IMR-90 (cell line): ENCODE measurements around the gene GPR82. TPM values are rescaled to one million over a fixed set of nuclear protein-coding genes. Genes with fewer than 3 reads are reported as not detected.

Source experiments
- ATAC-seq: fragments of 200-7000 bp; cut with Tn5 transposase; 2 replicates; pipeline ENCODE4 v1.9.1; 2020; ENCODE audit warnings: low read depth, mild to moderate bottlenecking, moderate library complexity
- BruUV-seq: library from RNA; stranded (reverse); fragments of 400-500 nt; replicated peaks from 2 replicates; lab custom pipeline; 2021; lab: Mats Ljungman, UMichigan
- CTCF ChIA-PET: fragments of 300-600 bp; formaldehyde crosslinking; extraction: SDS; loops from one replicate; lab custom pipeline; 2021; ENCODE audit warnings: antibody characterized with exemption; lab: Yijun Ruan, JAX
- POLR2A ChIA-PET: fragments of 300-600 bp; sonication (Branson Sonifier 250); formaldehyde crosslinking; loops from one replicate; lab custom pipeline; 2022; ENCODE audit warnings: antibody characterized with exemption; ENCODE audit not compliant: unreplicated experiment; lab: Charles Lee
- DNase-seq: peaks from one replicate; pipeline ENCODE4 v3.0.0; 2013
- H2AFZ ChIP-seq: replicated peaks from 2 replicates; pipeline ENCODE3; 2013; ENCODE audit warnings: low read length, mild to moderate bottlenecking; ENCODE audit not compliant: poor library complexity
- H2AK5ac ChIP-seq: 2 replicates; pipeline ENCODE4 v1.6.1; 2013; ENCODE audit warnings: low read depth, low read length, inconsistent platforms
- H2AK9ac ChIP-seq: replicated peaks from 2 replicates; pipeline ENCODE3; 2013; ENCODE audit warnings: mild to moderate bottlenecking, low read depth, low read length, moderate library complexity; ENCODE audit not compliant: poor library complexity
- H2BK120ac ChIP-seq: 2 replicates; pipeline ENCODE4 v1.6.1; 2013; ENCODE audit warnings: low read depth, low read length, inconsistent platforms
- H2BK15ac ChIP-seq: 3 replicates; pipeline ENCODE4 v1.6.1; 2013; ENCODE audit warnings: low read depth, low read length, inconsistent platforms
- H2BK20ac ChIP-seq: 2 replicates; pipeline ENCODE4 v1.6.1; 2013; ENCODE audit warnings: low read depth, mild to moderate bottlenecking, inconsistent platforms, low read length, moderate library complexity
- H2BK5ac ChIP-seq: 2 replicates; pipeline ENCODE4 v1.6.1; 2013; ENCODE audit warnings: mild to moderate bottlenecking, low read depth, low read length, inconsistent platforms; ENCODE audit not compliant: poor library complexity, severe bottlenecking
- H3K14ac ChIP-seq: replicated peaks from 2 replicates; pipeline ENCODE4 v1.6.1; 2013; ENCODE audit warnings: low read depth, low read length, inconsistent platforms
- H3K18ac ChIP-seq: 2 replicates; pipeline ENCODE4 v1.6.1; 2013; ENCODE audit warnings: low read depth, low read length, control low read depth
- H3K23ac ChIP-seq: 2 replicates; pipeline ENCODE4 v1.6.1; 2013; ENCODE audit warnings: low read depth, low read length, inconsistent platforms
- H3K27ac ChIP-seq: 2 replicates; pipeline ENCODE4 v1.5.1; 2013; ENCODE audit warnings: mild to moderate bottlenecking, control low read depth, low read length; ENCODE audit not compliant: insufficient read depth
- H3K27me3 ChIP-seq: 2 replicates; pipeline ENCODE4 v1.6.1; 2013; ENCODE audit warnings: low read length; ENCODE audit not compliant: control insufficient read depth, insufficient read depth
- H3K36me3 ChIP-seq: 2 replicates; pipeline ENCODE4 v1.6.1; 2013; ENCODE audit warnings: low read length, mixed read lengths; ENCODE audit not compliant: control insufficient read depth, insufficient read depth
- H3K4ac ChIP-seq: 2 replicates; pipeline ENCODE4 v1.6.1; 2013; ENCODE audit warnings: low read depth, low read length, inconsistent platforms
- H3K4me1 ChIP-seq: 2 replicates; pipeline ENCODE4 v1.6.1; 2013; ENCODE audit warnings: low read length, mixed read lengths; ENCODE audit not compliant: control insufficient read depth, insufficient read depth
- H3K4me2 ChIP-seq: 2 replicates; pipeline ENCODE4 v1.6.1; 2013; ENCODE audit warnings: low read depth, mild to moderate bottlenecking, control low read depth, low read length, moderate library complexity
- H3K4me3 ChIP-seq: 2 replicates; pipeline ENCODE4 v1.5.1; 2013; ENCODE audit warnings: low read depth, mild to moderate bottlenecking, control low read depth, low read length, moderate library complexity; ENCODE audit not compliant: insufficient read depth
- H3K56ac ChIP-seq: 2 replicates; pipeline ENCODE4 v1.6.1; 2013; ENCODE audit warnings: low read length, inconsistent platforms; ENCODE audit not compliant: insufficient read depth; ENCODE audit errors: extremely low read depth
- H3K79me1 ChIP-seq, 2 experiments: 2 replicates each; pipeline ENCODE4 v1.6.1; 2013; ENCODE audit warnings: low read length in 2 of 2, inconsistent platforms in 1 of 2, low read depth in 1 of 2
- H3K9ac ChIP-seq: 2 replicates; pipeline ENCODE4 v1.6.1; 2013; ENCODE audit warnings: low read depth, low read length, control low read depth
- H3K9me1 ChIP-seq: 2 replicates; pipeline ENCODE4 v1.6.1; 2013; ENCODE audit warnings: low read length, inconsistent platforms; ENCODE audit not compliant: insufficient read depth
- H3K9me3 ChIP-seq: 2 replicates; pipeline ENCODE4 v1.6.1; 2013; ENCODE audit warnings: low read length; ENCODE audit not compliant: control insufficient read depth, insufficient read depth
- H4K20me1 ChIP-seq: 2 replicates; pipeline ENCODE4 v1.6.1; 2013; ENCODE audit warnings: low read length, inconsistent platforms; ENCODE audit not compliant: insufficient read depth
- H4K5ac ChIP-seq: 2 replicates; pipeline ENCODE4 v1.6.1; 2013; ENCODE audit warnings: mild to moderate bottlenecking, low read depth, low read length, control low read depth
- H4K8ac ChIP-seq, 2 experiments: 2 replicates each; pipeline ENCODE4 v1.6.1; 2013; ENCODE audit warnings: low read depth in 2 of 2, low read length in 2 of 2, control low read depth in 1 of 2, inconsistent platforms in 1 of 2
- H4K91ac ChIP-seq: 2 replicates; pipeline ENCODE4 v1.6.1; 2013; ENCODE audit warnings: low read depth, low read length, inconsistent platforms; ENCODE audit not compliant: insufficient read depth
- BHLHE40 ChIP-seq: fragments of 150-350 bp; IDR thresholded peaks from 2 replicates; pipeline ENCODE4 v1.6.1; 2016; ENCODE audit warnings: mild to moderate bottlenecking, low read depth, low read length
- CEBPB ChIP-seq: IDR thresholded peaks from 2 replicates; pipeline ENCODE4 v1.6.1; 2012; ENCODE audit warnings: low read depth, low read length, improper control_type of control experiment
- CHD1 ChIP-seq: IDR thresholded peaks from 2 replicates; pipeline ENCODE4 v1.6.1; 2012; ENCODE audit warnings: low read depth, low read length, improper control_type of control experiment
- CTCF ChIP-seq: conservative IDR thresholded peaks from 2 replicates; pipeline ENCODE4 v1.5.1; 2012; ENCODE audit warnings: mild to moderate bottlenecking, low read depth, low read length, improper control_type of control experiment
- ELK1 ChIP-seq: fragments of 150-350 bp; IDR thresholded peaks from 2 replicates; pipeline ENCODE4 v1.6.1; 2016; ENCODE audit warnings: low read depth, mild to moderate bottlenecking, low read length, moderate library complexity, borderline replicate concordance
- FOS ChIP-seq: fragments of 150-350 bp; IDR thresholded peaks from 2 replicates; pipeline ENCODE4 v1.6.1; 2016; ENCODE audit warnings: low read depth, low read length
- MAFK ChIP-seq: IDR thresholded peaks from 2 replicates; pipeline ENCODE4 v1.6.1; 2012; ENCODE audit warnings: low read depth, low read length, improper control_type of control experiment
- MAZ ChIP-seq: IDR thresholded peaks from 2 replicates; pipeline ENCODE4 v1.6.1; 2012; ENCODE audit warnings: low read depth, mild to moderate bottlenecking, low read length, improper control_type of control experiment, moderate library complexity, borderline replicate concordance
- MXI1 ChIP-seq: IDR thresholded peaks from 2 replicates; pipeline ENCODE4 v1.6.1; 2012; ENCODE audit warnings: low read depth, mild to moderate bottlenecking, low read length, moderate library complexity, borderline replicate concordance
- NFE2L2 ChIP-seq: fragments of 150-350 bp; IDR thresholded peaks from 2 replicates; pipeline ENCODE4 v1.6.1; 2016; ENCODE audit warnings: low read depth, mild to moderate bottlenecking, low read length
- RAD21 ChIP-seq: IDR thresholded peaks from 2 replicates; pipeline ENCODE4 v1.6.1; 2012; ENCODE audit warnings: low read length, improper control_type of control experiment
- RCOR1 ChIP-seq: IDR thresholded peaks from 2 replicates; pipeline ENCODE4 v1.6.1; 2012; ENCODE audit warnings: mild to moderate bottlenecking, low read length, improper control_type of control experiment; ENCODE audit not compliant: insufficient replicate concordance
- RFX5 ChIP-seq: IDR thresholded peaks from 2 replicates; pipeline ENCODE4 v1.8.0; 2012; ENCODE audit warnings: low read depth, mild to moderate bottlenecking, low read length, moderate library complexity
- SMC3 ChIP-seq: fragments of 150-350 bp; IDR thresholded peaks from 2 replicates; pipeline ENCODE4 v1.6.1; 2016; ENCODE audit warnings: low read depth, mild to moderate bottlenecking, antibody characterized with exemption, low read length, moderate library complexity
- USF2 ChIP-seq: fragments of 150-350 bp; IDR thresholded peaks from 2 replicates; pipeline ENCODE4 v1.6.1; 2017; ENCODE audit warnings: mild to moderate bottlenecking, antibody characterized with exemption, low read length, low read depth
- WGBS, 2 experiments: methylation state at CpG; one replicate each; pipeline versions ENCODE4 v1.1.5 to v1.1.7; 2013; ENCODE audit warnings: missing lambda C conversion rate in 2 of 2; ENCODE audit not compliant: insufficient read length in 1 of 2; ENCODE audit errors: extremely low coverage in 2 of 2; 5-methylcytosine and 5-hydroxymethylcytosine counted together
- dilution Hi-C: fragments of 300-500 bp; cut with HindIII; formaldehyde crosslinking; loops from one replicate; pipeline ENCODE4 v1.14.3; 2018; ENCODE audit warnings: low sequenced_read_pairs; ENCODE audit not compliant: unreplicated experiment
- in situ Hi-C: fragments of 300-500 bp; cut with MboI; formaldehyde crosslinking; loops from 3 replicates; pipeline ENCODE4 v1.14.3; 2019; ENCODE audit warnings: low sequenced_read_pairs, inconsistent platforms, mixed read lengths
- intact Hi-C: fragments of 100-400 bp; cut with micrococcal nuclease; formaldehyde crosslinking; loops from 2 replicates; pipeline ENCODE4 v1.10.0; 2022
- polyA plus RNA-seq, 3 experiments: library from polyadenylated mRNA; depleted of rRNA; stranded (reverse); fragments of >200 nt; gene quantifications; 2 replicates each; pipeline ENCODE4 v1.2.3, GENCODE V29; 2012; ENCODE audit warnings: low replicate concordance in 1 of 3
- total RNA-seq: library from RNA; depleted of rRNA; stranded (reverse); fragments of >200 nt; gene quantifications from 2 replicates; pipeline ENCODE4 v1.2.3, GENCODE V29; 2012

Gene GPR82
- total and polyA plus RNA-seq, 2 of the 4 experiments (the other 2 are of a cell fraction), result not detected

- Histone ChIP-seq H4K20me1 (no peaks in the 10 kb centered on the region), H3K36me3 (no peaks in the 10 kb centered on the region), H2BK120ac (no peak overlapping the region), H3K4me2 (no peak overlapping the region), H2BK5ac (no peak overlapping the region), H3K9ac (no peak overlapping the region), H2BK15ac (no peak overlapping the region), H3K23ac (no peak overlapping the region), H2BK20ac (no peak overlapping the region), H3K18ac (no peak overlapping the region), H4K5ac (no peak overlapping the region), H3K14ac (no peak overlapping the region), H3K56ac (no peak overlapping the region), H3K27me3 (peaks cover 1% of the 10 kb centered on the region; the same call in 1 of the 2 replicates), H2AK5ac (no peak overlapping the region), H4K91ac (no peak overlapping the region), H3K4ac (no peak overlapping the region), H3K4me1 (no peaks in the 10 kb centered on the region), H4K8ac (no peak overlapping the region), H3K9me1 (no peaks in the 10 kb centered on the region), H3K27ac (no peak overlapping the region), H3K9me3 (no peaks in the 10 kb centered on the region), H3K4me3 (no peak overlapping the region), H2AFZ (no peak overlapping the region), H2AK9ac (no peak overlapping the region), H3K79me1 (no peaks in the 10 kb centered on the region)
- DNase-seq (no peak), ATAC-seq (no peak)
- CTCF ChIA-PET, result interaction anchor here (0.6 kb wide), 1 partner anchor 167 kb away, joined by 3 read pairs; no protein-coding TSS in a partner anchor
- TF ChIP-seq CHD1 (no peak), RCOR1 (no peak), NFE2L2 (no peak), RAD21 (no peak), MAFK (no peak), BHLHE40 (no peak), RFX5 (no peak), MAZ (no peak), SMC3 (no peak), CEBPB (no peak), MXI1 (no peak), ELK1 (no peak), CTCF (no peak), USF2 (no peak), FOS (no peak)
- dilution Hi-C loops (no loop called here), intact Hi-C loops (no loop called here), in situ Hi-C loops (loop anchor here (25.0 kb wide), 1 partner anchor 471 kb away; no protein-coding TSS in a partner anchor)
- POLR2A ChIA-PET, result no interaction called here
- WGBS, 2 experiments, result no CpG with 5 or more reads among the region's 2 CpGs
- no TSS peak for BruUV-seq
Observed at GRCh38 chrX:41758401-41758800, 34.4 kb downstream of the GPR82 start.
